Osteocyte (in vitro differentiated cells): ENCODE measurements around the gene EPHA1. TPM values are rescaled to one million over a fixed set of nuclear protein-coding genes. Genes with fewer than 3 reads are reported as not detected.

Source experiments
- DNase-seq: peaks from one replicate; pipeline ENCODE4 v3.0.0; 2021; ENCODE audit warnings: mixed read lengths; ENCODE audit not compliant: unreplicated experiment; ENCODE audit errors: extremely low spot score
- H3K27ac Mint-ChIP-seq: one replicate; pipeline ENCODE4 v1.8.0; 2021; ENCODE audit warnings: mild to moderate bottlenecking, mixed read lengths; ENCODE audit not compliant: unreplicated experiment
- H3K27me3 Mint-ChIP-seq: one replicate; pipeline ENCODE4 v1.8.0; 2021; ENCODE audit warnings: mixed read lengths; ENCODE audit not compliant: unreplicated experiment
- H3K36me3 Mint-ChIP-seq: one replicate; pipeline ENCODE4 v1.8.0; 2021; ENCODE audit warnings: mixed read lengths; ENCODE audit not compliant: unreplicated experiment
- H3K4me1 Mint-ChIP-seq: one replicate; pipeline ENCODE4 v1.8.0; 2021; ENCODE audit warnings: mixed read lengths; ENCODE audit not compliant: unreplicated experiment
- H3K4me3 Mint-ChIP-seq: one replicate; pipeline ENCODE4 v1.8.0; 2021; ENCODE audit warnings: mild to moderate bottlenecking, moderate library complexity, mixed read lengths; ENCODE audit not compliant: unreplicated experiment
- H3K9me3 Mint-ChIP-seq: one replicate; pipeline ENCODE4 v1.8.0; 2021; ENCODE audit warnings: mixed read lengths; ENCODE audit not compliant: unreplicated experiment
- long read RNA-seq: library from polyadenylated mRNA; unstranded; transcript quantifications from one replicate; pipeline ENCODE4 v2.0.0, GENCODE V29; 2021
- total RNA-seq: library from RNA; stranded (reverse); gene quantifications from 2 replicates; pipeline ENCODE4 v1.2.1, GENCODE V29; 2021
- TF ChIP-seq, protein P1 (sequence below): fragments of 200-600 bp; sonication (generic); IDR thresholded peaks from 2 replicates; pipeline ENCODE4 v1.5.0; 2021; ENCODE audit warnings: antibody characterized with exemption, mild to moderate bottlenecking, moderate library complexity

Gene EPHA1
- total RNA-seq, result not detected in 2 replicates
- long read RNA-seq, result 0 reads

DNA sequence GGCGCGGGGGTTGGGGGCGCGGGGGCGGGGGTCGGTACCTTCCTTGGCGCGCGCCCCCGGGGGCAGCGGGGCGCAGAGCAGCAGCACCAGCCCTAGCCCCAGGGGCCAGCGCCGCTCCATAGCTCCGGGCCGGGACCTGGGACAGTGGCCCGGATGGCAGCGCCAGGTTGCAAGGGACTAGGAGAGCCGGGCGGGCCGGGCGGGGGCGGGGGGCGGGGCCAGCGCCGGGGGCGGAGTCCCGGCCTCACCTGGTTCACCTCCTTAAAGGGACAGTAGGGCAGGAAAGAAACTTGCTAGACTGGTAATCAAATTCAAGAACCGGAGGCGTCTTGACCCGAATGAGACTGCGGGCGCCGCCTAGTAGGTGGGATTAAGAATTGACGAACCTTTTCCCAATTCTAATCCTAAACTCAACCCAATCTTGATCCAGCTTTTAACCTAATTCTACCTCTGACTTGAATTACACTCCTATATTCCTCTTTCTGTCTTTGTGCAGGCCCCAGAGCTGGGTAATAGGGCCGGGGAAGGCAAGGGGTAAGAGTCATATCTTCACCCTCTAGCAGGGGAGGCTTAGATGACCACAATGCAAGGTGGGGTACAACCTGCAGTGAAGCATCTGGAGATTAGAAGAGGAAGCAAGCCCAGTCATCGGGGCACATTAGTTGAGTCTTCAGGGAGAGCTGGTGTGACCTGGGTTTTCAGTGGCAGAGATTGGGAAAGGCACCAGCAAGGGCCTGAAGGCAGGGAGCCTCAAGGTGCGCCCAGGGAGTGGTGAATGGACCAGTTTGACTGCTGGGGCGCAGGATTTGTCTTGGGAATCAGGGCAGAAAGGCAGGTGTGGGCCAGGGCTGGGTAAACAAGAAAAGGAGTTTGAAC lies at the start of gene EPHA1:
Gene EPHA1, minus strand, starts transcription at position 171 of the 876 bp plus-strand sequence. Its CDS starts 51 bp downstream, at position 120.
- Mint-ChIP-seq H3K36me3 (no peaks in the 10 kb centered on the region), H3K4me1 (peaks cover 17% of the 10 kb centered on the region), H3K9me3 (no peaks in the 10 kb centered on the region), H3K27me3 (peaks cover 20% of the 10 kb centered on the region), H3K27ac (no peak within 1 kb of the TSS), H3K4me3 (no peak within 1 kb of the TSS)
- TF ChIP-seq, protein P1, sequence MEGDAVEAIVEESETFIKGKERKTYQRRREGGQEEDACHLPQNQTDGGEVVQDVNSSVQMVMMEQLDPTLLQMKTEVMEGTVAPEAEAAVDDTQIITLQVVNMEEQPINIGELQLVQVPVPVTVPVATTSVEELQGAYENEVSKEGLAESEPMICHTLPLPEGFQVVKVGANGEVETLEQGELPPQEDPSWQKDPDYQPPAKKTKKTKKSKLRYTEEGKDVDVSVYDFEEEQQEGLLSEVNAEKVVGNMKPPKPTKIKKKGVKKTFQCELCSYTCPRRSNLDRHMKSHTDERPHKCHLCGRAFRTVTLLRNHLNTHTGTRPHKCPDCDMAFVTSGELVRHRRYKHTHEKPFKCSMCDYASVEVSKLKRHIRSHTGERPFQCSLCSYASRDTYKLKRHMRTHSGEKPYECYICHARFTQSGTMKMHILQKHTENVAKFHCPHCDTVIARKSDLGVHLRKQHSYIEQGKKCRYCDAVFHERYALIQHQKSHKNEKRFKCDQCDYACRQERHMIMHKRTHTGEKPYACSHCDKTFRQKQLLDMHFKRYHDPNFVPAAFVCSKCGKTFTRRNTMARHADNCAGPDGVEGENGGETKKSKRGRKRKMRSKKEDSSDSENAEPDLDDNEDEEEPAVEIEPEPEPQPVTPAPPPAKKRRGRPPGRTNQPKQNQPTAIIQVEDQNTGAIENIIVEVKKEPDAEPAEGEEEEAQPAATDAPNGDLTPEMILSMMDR, result peak; percentile 49
- no peak for DNase-seq

DNA sequence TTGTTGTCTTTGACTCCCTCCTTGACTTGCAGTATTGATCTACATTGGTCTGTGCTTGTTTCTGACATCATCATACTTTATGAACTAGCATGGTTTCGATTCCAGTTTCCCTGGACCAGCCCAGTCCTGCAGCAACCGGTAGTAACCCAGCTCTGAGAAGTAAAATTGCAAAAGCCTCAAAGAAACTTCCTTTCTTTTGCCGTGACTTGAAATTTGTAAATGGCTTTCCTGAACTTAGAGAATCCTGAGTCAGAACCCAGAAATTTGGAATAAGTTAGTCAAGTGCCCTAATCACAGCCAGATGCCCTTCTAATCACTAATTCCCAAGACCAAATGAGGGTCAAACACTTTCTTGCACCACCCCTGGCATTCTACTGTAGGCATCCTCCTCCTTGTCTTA lies 49.6 kb upstream of the EPHA1 start:
- H3K9me3 Mint-ChIP-seq, result no peaks in the 10 kb centered on the region
- TF ChIP-seq, protein P1, result no peak
- no peaks in the 10 kb centered on the region for H3K36me3 Mint-ChIP-seq
- H3K27ac Mint-ChIP-seq, result no peak overlapping the region
- H3K4me1 Mint-ChIP-seq, result peaks cover 19% of the 10 kb centered on the region
- no peaks in the 10 kb centered on the region for H3K27me3 Mint-ChIP-seq
- no peak overlapping the region for H3K4me3 Mint-ChIP-seq
- no peak for DNase-seq

DNA sequence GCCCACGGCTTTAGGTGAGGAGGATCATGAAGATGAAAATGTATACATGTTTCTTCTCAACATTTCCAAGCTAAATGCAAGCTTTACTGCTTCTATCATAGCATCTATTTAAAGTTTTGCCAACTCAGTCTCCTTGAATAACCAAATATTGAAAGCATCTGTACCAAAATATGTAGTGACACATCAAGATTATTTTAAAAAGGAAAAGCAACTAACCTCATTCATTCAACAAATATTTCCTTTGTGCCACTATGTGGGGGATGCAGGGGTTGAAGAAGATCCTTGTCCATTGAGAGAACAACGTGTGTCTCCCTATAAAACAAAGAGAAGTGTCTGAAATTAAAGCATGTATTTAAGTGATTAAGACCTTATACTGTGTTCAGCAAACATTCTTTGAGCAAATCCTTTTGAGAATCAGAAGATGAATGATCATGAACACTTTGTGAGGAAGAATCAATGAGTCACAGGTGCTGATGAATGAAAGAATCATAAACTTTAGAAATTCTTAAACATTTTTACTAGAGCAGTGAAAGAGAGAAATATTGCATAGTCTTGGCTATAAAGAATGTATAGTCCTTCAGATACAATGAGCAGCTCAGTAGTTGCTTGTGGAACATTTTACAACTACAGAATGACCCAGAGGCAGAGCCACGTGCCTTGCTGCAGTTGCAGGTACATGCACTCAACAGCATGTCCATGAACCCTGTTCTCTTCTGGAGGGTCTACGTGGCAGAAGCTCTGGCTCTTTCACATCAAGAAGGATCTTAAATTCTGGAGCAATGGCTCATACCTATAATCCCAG lies 48.5 kb upstream of the EPHA1 start:
- Mint-ChIP-seq H3K27ac (no peak overlapping the region), H3K4me1 (peaks cover 19% of the 10 kb centered on the region), H3K36me3 (no peaks in the 10 kb centered on the region), H3K9me3 (no peaks in the 10 kb centered on the region), H3K4me3 (no peak overlapping the region), H3K27me3 (no peaks in the 10 kb centered on the region)
- no peak for DNase-seq
- TF ChIP-seq, protein P1, result no peak

GRCh38 chr7:143455942-143456341 lies 47.3 kb upstream of the EPHA1 start:
- peaks cover 2% of the 10 kb centered on the region for H3K27me3 Mint-ChIP-seq
- peaks cover 19% of the 10 kb centered on the region for H3K4me1 Mint-ChIP-seq
- no peak overlapping the region for H3K4me3 Mint-ChIP-seq
- no peak for DNase-seq
- H3K27ac Mint-ChIP-seq, result no peak overlapping the region
- TF ChIP-seq, protein P1, result no peak
- H3K9me3 Mint-ChIP-seq, result no peaks in the 10 kb centered on the region
- H3K36me3 Mint-ChIP-seq, result no peaks in the 10 kb centered on the region

GRCh38 chr7:143455491-143455890 lies 46.8 kb upstream of the EPHA1 start:
- no peak for DNase-seq
- no peak overlapping the region for H3K4me3 Mint-ChIP-seq
- H3K27me3 Mint-ChIP-seq, result peaks cover 3% of the 10 kb centered on the region
- H3K27ac Mint-ChIP-seq, result no peak overlapping the region
- TF ChIP-seq, protein P1, result no peak
- no peaks in the 10 kb centered on the region for H3K9me3 Mint-ChIP-seq
- no peaks in the 10 kb centered on the region for H3K36me3 Mint-ChIP-seq
- H3K4me1 Mint-ChIP-seq, result peaks cover 19% of the 10 kb centered on the region
